Measurements from ENCODE around the gene SAMM50. TPM values are rescaled to one million over a fixed set of nuclear protein-coding genes. Genes with fewer than 3 reads are reported as not detected.
A peak's percentile ranks its signal among the peaks of the same experiment; 100 is the strongest.

The SAMM50 gene
- total and polyA plus RNA-seq, 5 experiments from 2014 or later: 37.7 to 71.6 (median 70.2) TPM

DNA sequence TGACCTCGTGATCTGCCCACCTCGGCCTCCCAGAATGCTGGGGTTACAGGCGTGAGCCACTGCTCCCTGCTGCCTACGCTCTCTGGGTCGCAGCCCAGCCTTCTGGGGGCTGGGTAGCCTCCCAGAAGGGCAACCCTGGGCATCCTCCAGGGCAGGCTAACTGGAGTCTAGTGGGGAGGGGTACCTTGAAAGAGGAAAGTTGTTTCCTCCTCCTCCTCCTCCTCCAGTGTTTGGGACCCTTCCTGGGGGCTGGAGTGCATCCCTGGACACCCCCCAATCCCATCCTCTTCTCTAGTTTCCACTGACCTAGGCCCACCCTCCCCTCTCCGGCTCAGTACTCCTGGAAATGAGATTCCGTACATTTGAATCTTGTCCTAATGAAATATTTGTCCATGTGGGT, 30.4 kb upstream of the SAMM50 start:
- DNase-seq: no peak
- peaks cover 0 to 2% (median 0%) of the 10 kb centered on the region in 9 donors for H3K9me3 Mint-ChIP-seq
- peak overlapping the region in 3 of 10 donors; percentile 22 to 56 (median 51) for H3K27ac Mint-ChIP-seq
- H3K4me3 Mint-ChIP-seq: peak overlapping the region; percentile 56 to 78 (median 66)
- ATAC-seq: no peak
- peaks cover 0 to 28% (median 12%) of the 10 kb centered on the region in 5 donors for H3K27me3 Mint-ChIP-seq
- POLR2A ChIA-PET: no interaction called here
- no peaks in the 10 kb centered on the region for H3K36me3 Mint-ChIP-seq
- H3K4me1 Mint-ChIP-seq: peaks cover 0 to 13% (median 6%) of the 10 kb centered on the region in 4 donors

GRCh38 chr22:43925433-43926348, 29.6 kb upstream of the SAMM50 start:
- Mint-ChIP-seq H3K27me3 (peaks cover 0 to 24% (median 11%) of the 10 kb centered on the region in 5 donors), H3K27ac (peak overlapping the region in 2 of 10 donors; percentile 31 to 56), H3K36me3 (no peaks in the 10 kb centered on the region), H3K4me1 (peaks cover 0 to 13% (median 6%) of the 10 kb centered on the region in 4 donors), H3K4me3 (peak overlapping the region in 9 of 10 donors; percentile 56 to 78 (median 66)), H3K9me3 (peaks cover 0 to 2% (median 0%) of the 10 kb centered on the region in 9 donors)
- ATAC-seq: no peak
- POLR2A ChIA-PET: no interaction called here
- no peak for DNase-seq

DNA sequence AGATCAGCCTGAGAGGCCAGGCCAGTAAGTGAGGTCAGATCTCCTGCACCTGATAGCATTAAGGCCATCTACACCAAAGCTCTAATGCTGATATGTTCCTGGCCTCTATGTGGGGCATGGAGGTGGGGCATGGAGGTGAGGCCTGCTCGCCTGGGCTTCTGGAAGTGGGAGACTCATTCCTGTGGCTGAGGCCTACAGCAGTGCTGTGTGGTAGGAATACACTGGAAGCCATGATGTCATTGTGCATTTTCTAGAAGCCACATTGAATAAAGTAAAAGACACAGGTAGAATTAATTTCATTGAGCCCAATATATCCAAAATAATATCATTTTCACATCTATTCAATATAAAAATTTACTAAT, 28.9 kb upstream of the SAMM50 start:
- Mint-ChIP-seq H3K36me3 (no peaks in the 10 kb centered on the region), H3K27ac (no peak overlapping the region), H3K27me3 (peaks cover 0 to 21% (median 8%) of the 10 kb centered on the region in 5 donors), H3K4me1 (peaks cover 0 to 13% (median 6%) of the 10 kb centered on the region in 4 donors), H3K9me3 (peaks cover 0 to 2% (median 0%) of the 10 kb centered on the region in 9 donors), H3K4me3 (peak overlapping the region in 1 of 10 donors; percentile 68)
- ATAC-seq: no peak
- no peak for DNase-seq
- POLR2A ChIA-PET: no interaction called here

- H3K4me3 Mint-ChIP-seq: peak overlapping the region in 1 of 10 donors; percentile 41
- POLR2A ChIA-PET: no interaction called here
Measured at GRCh38 chr22:43928468-43928867, 26.8 kb upstream of the SAMM50 start.

DNA sequence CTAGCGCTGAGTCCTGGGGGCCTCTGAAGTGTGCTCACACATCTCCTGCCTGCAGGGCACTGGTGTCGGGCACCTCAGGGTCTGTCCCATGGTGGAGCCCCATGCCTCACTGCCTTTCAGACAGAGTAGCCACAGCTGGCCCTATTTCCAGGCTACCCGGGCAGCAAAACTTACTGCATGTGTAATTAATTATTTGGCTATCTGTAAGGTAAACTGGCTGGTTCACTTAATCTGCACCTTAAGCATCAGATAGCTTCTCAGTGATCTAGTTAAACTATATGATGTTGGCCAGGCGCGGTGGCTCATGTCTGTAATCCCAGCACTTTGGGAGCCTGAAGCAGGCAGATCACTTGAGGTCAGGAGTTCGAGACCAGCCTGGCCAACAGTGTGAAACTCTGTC, 26.3 kb upstream of the SAMM50 start:
- peak overlapping the region in 1 of 10 donors; percentile 41 for H3K4me3 Mint-ChIP-seq
- H3K36me3 Mint-ChIP-seq: no peaks in the 10 kb centered on the region
- H3K27me3 Mint-ChIP-seq: peaks cover 0 to 20% (median 6%) of the 10 kb centered on the region in 5 donors
- DNase-seq: no peak
- no peak overlapping the region for H3K27ac Mint-ChIP-seq
- POLR2A ChIA-PET: no interaction called here
- H3K4me1 Mint-ChIP-seq: peaks cover 0 to 2% (median under 1%) of the 10 kb centered on the region in 4 donors
- ATAC-seq: no peak
- peaks cover 0 to 2% (median 0%) of the 10 kb centered on the region in 9 donors for H3K9me3 Mint-ChIP-seq

More at GRCh38 chr22:43928468-43928867, 26.8 kb upstream of the SAMM50 start:
- Mint-ChIP-seq H3K36me3 (no peaks in the 10 kb centered on the region), H3K9me3 (peaks cover 0 to 2% (median 0%) of the 10 kb centered on the region in 9 donors), H3K27me3 (peaks cover 0 to 16% (median 4%) of the 10 kb centered on the region in 5 donors), H3K27ac (peak overlapping the region in 1 of 10 donors; percentile 60), H3K4me1 (peaks cover 0 to 5% (median under 1%) of the 10 kb centered on the region in 4 donors)
- no peak for ATAC-seq
- DNase-seq: no peak

- POLR2A ChIA-PET: no interaction called here
- Mint-ChIP-seq H3K4me3 (no peak overlapping the region), H3K9me3 (no peaks in the 10 kb centered on the region), H3K4me1 (no peaks in the 10 kb centered on the region), H3K36me3 (no peaks in the 10 kb centered on the region), H3K27ac (no peak overlapping the region), H3K27me3 (peaks cover 2 to 34% (median 12%) of the 10 kb centered on the region in 5 donors)
- no peak for ATAC-seq
- no peak for DNase-seq
Measured at GRCh38 chr22:43931771-43932170, 23.5 kb upstream of the SAMM50 start.

GRCh38 chr22:43941449-43941848, 13.8 kb upstream of the SAMM50 start:
- ATAC-seq (no peak), DNase-seq (no peak)
- Mint-ChIP-seq H3K4me3 (no peak overlapping the region), H3K27me3 (peaks cover 0 to 32% (median 28%) of the 10 kb centered on the region in 5 donors), H3K27ac (no peak overlapping the region), H3K9me3 (peaks cover 0 to 7% (median 0%) of the 10 kb centered on the region in 9 donors), H3K36me3 (no peaks in the 10 kb centered on the region), H3K4me1 (peaks cover 0 to 6% (median under 1%) of the 10 kb centered on the region in 4 donors)
- POLR2A ChIA-PET: no interaction called here

DNA sequence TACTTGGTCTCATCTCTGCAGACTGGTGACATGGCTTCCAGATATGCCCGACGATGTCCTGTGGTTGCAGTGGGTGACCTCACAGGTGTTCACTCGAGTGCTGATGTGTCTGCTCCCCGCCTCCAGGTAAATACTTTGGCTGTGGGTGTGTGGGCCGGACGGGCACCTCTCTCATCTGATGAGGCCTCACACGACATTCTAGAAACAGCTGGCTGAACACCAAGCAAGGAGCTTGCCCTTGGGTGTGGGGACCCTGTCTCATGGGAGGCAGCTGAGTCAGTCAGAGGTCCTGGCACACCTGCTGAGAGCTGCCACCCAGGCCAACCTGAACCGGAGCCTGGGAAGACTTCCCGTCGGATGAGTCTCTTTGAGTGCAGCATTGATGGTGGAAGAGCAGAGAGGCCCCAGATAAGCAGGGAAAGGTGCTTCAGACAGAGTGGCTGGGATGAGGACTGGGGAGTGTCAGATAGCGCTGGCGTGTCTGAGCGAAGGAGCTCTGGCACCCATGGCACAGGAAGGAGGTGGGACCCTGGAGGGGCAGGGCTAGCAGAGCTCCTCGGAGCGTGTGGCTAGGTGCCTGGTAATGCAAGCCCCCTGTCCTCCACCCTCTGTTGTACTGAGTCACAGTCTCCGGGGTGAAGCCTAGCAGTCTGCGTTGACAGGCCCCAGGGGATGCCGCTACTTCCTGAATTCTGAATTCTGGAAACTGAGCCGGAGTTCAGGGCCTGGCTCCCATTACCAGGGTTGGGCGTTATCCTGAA, 10.4 kb upstream of the SAMM50 start:
- POLR2A ChIA-PET: interaction anchor here (1.2 to 1.3 kb wide), 2 partner anchors 10 to 132 kb away, joined by 3 to 8 read pairs; partner anchors contain the start of genes EFCAB6 and SAMM50
- Mint-ChIP-seq H3K36me3 (no peaks in the 10 kb centered on the region), H3K27me3 (peaks cover 0 to 32% (median 21%) of the 10 kb centered on the region in 5 donors), H3K4me3 (no peak overlapping the region), H3K27ac (peak overlapping the region in 1 of 10 donors; percentile 57), H3K9me3 (peaks cover 0 to 7% (median 0%) of the 10 kb centered on the region in 9 donors), H3K4me1 (peaks cover 0 to 6% (median under 1%) of the 10 kb centered on the region in 4 donors)
- ATAC-seq: no peak
- no peak for DNase-seq

DNA sequence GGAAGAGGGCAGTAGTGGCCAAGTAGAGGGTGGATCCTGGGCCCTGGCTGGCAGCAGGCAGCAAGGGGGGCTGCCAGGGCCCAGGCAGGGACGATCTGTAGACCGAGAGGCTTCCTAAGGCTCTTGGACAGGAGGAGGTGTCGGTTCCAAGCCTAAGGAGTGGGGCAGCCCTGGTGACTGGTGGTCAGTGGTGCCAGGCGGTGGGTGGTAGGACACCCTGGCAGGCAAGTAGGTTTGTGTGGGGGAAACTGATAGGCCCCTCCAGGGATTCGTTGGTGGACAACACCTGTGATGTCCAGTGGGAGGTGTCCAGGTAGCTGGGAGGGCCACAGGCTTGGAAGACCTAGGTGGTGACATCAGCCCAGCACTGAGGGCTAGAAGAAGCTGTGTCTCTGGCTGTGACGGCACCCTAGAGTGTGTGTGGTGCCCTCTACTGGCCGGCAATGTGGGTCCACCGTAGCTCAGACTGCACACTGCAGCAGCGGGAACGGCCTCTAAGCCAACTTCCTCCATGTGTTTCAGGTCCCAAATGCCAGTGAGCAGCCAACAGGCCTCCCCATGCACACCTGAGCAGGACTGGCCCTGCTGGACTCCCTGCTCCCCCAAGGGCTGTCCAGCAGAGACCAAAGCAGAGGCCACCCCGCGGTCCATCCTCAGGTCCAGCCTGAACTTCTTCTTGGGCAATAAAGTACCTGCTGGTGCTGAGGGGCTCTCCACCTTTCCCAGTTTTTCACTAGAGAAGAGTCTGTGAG, 9.4 kb upstream of the SAMM50 start:
- POLR2A ChIA-PET: interaction anchor here (1.1 to 1.3 kb wide), 3 partner anchors 9 to 173 kb away, joined by 3 to 8 read pairs (median 3); partner anchors contain the start of genes EFCAB6 and SAMM50
- peak; percentile 98 to 99 for ATAC-seq
- Mint-ChIP-seq H3K36me3 (no peaks in the 10 kb centered on the region), H3K4me3 (no peak overlapping the region), H3K9me3 (peaks cover 0 to 7% (median 0%) of the 10 kb centered on the region in 9 donors), H3K4me1 (peaks cover 0 to 6% (median under 1%) of the 10 kb centered on the region in 4 donors), H3K27me3 (peaks cover 0 to 32% (median 21%) of the 10 kb centered on the region in 5 donors), H3K27ac (peak overlapping the region in 1 of 10 donors; percentile 57)
- DNase-seq: peak; percentile 30 to 75 (median 52)

DNA sequence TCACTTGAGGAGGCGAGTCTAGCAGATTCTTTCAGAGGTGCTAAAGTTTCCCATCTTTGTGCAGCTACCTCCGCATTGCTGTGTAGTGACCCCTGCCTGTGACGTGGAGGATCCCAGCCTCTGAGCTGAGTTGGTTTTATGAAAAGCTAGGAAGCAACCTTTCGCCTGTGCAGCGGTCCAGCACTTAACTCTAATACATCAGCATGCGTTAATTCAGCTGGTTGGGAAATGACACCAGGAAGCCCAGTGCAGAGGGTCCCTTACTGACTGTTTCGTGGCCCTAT, 8.9 kb upstream of the SAMM50 start:
- H3K27me3 Mint-ChIP-seq: peaks cover 0 to 32% (median 21%) of the 10 kb centered on the region in 5 donors
- DNase-seq (no peak), ATAC-seq (peak in 1 of 2 donors; percentile 31)
- peaks cover 0 to 7% (median 0%) of the 10 kb centered on the region in 9 donors for H3K9me3 Mint-ChIP-seq
- peaks cover 0 to 6% (median under 1%) of the 10 kb centered on the region in 4 donors for H3K4me1 Mint-ChIP-seq
- no peaks in the 10 kb centered on the region for H3K36me3 Mint-ChIP-seq
- POLR2A ChIA-PET: interaction anchor here (1.1 to 1.3 kb wide), 3 partner anchors 8 to 173 kb away, joined by 3 to 8 read pairs (median 3); partner anchors contain the start of genes EFCAB6 and SAMM50
- no peak overlapping the region for H3K4me3 Mint-ChIP-seq
- H3K27ac Mint-ChIP-seq: no peak overlapping the region

- Mint-ChIP-seq H3K4me3 (no peak overlapping the region), H3K4me1 (peaks cover 1 to 7% (median 4%) of the 10 kb centered on the region in 4 donors), H3K27me3 (peaks cover 0 to 29% (median 18%) of the 10 kb centered on the region in 5 donors), H3K36me3 (no peaks in the 10 kb centered on the region), H3K9me3 (no peaks in the 10 kb centered on the region), H3K27ac (no peak overlapping the region)
- DNase-seq: no peak
- POLR2A ChIA-PET: no interaction called here
- no peak for ATAC-seq
Measured at GRCh38 chr22:43948836-43949406, 6.3 kb upstream of the SAMM50 start.

Data from naive thymus-derived CD8-positive, alpha-beta T cell (primary cell).